ENCODE data around the gene GLOD5. TPM values are rescaled to one million over a fixed set of nuclear protein-coding genes. Genes with fewer than 3 reads are reported as not detected.
A peak's percentile ranks its signal among the peaks of the same experiment; 100 is the strongest.

The GLOD5 gene
- total and polyA plus RNA-seq, 9 of the 15 experiments (the other 6 are each of a cell fraction or from before 2014, with no cell fraction given), result 0.27 to 4.4 (median 2.2) TPM

DNA sequence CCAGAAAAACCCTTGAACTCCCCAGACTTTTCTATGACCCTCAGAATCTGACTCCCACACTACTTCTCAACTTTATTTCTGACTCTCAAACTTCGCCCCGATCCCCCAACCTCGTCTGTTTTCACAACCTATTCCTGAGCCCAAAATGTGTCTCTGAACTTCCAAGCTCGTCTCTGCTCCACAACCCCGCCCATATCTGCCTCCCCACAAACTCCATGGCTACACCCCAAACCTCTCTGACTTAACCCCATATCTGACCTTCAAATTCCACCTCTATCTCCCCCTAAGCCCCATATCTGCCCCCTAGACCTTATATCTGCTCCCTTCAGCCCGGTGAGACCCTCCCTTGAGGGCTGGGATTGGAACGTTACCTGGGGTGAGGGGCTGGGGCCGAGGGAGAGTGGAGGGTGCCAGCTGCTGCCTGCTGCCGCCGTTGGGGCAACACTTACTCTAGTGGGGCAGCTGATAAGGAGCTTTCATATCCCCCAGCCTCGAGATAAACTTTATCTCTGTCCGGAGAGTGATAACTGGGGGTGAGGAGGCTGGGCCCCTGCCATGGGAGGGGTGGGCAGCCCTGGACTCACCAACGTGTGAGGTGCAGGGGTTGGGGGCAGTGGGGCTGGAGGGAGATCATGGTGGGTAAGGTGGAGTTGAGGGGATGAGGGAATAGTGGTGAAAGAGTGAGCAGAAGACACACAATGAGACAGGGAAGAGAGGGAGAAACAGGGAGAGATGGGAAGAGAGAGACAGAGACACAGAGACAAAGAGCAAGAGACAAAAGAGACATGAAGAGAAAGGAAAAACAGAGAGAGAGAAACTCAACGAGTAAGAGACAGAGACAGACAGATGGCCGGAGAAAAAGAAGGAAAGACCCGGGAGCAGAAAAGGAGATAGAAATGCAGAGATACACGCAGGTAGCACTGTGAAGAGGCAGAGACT lies 26.2 kb downstream of the GLOD5 start (continued):
- TF ChIP-seq ELF4 (CRISPR knock-in tag; IDR thresholded peaks at IDR 0.05) (peak; percentile 66; the same call in 1 of the 2 replicates), KDM4B (IDR thresholded peaks at IDR 0.05; ENCODE audit: borderline replicate concordance in 2 of 2, low read depth in 1 of 2) (no peak), BCLAF1 (IDR thresholded peaks at IDR 0.05; ENCODE audit: borderline replicate concordance in 1 of 2, control insufficient read depth in 1 of 2, low read depth in 2 of 2, low read length in 1 of 2) (peak in 1 of 2 experiments; percentile 50; a peak in 1 of 4 replicates), SNIP1 (IDR thresholded peaks at IDR 0.05; ENCODE audit: low read depth) (peak; percentile 51; the same call in 1 of the 2 replicates), ZNF239 (CRISPR knock-in tag; IDR thresholded peaks at IDR 0.05) (no peak), NCOA2 (IDR thresholded peaks at IDR 0.05; ENCODE audit: partially characterized antibody in 2 of 2) (no peak), BCOR (IDR thresholded peaks at IDR 0.05) (0 out of 2 replicates have a peak, but pooled peaks have one; percentile 4), MED1 (CRISPR knock-in tag; IDR thresholded peaks at IDR 0.05; ENCODE audit: borderline replicate concordance) (no peak), LARP7 (IDR thresholded peaks at IDR 0.05) (peak; percentile 90), TAF7 (tag; IDR thresholded peaks at IDR 0.05) (0 out of 2 replicates have a peak, but pooled peaks have one; percentile 12), NKRF (IDR thresholded peaks at IDR 0.05; ENCODE audit: borderline replicate concordance) (0 out of 2 replicates have a peak, but pooled peaks have one; percentile 17), MAFK (IDR thresholded peaks at IDR 0.05; ENCODE audit: low read length) (no peak), BRCA1 (IDR thresholded peaks at IDR 0.05) (no peak), BRCA1 (CRISPR knock-in tag; IDR thresholded peaks at IDR 0.05) (no peak), HLTF (IDR thresholded peaks at IDR 0.05) (peak; percentile 18; the same call in 1 of the 2 replicates), DPF2 (IDR thresholded peaks at IDR 0.05) (peak; percentile 31; the same call in 1 of the 2 replicates), HCFC1 (IDR thresholded peaks at IDR 0.05; ENCODE audit: low read depth, low read length) (no peak), NCOA1 (IDR thresholded peaks at IDR 0.05; ENCODE audit: low read depth) (0 out of 2 replicates have a peak, but pooled peaks have one; percentile 11)
- TF ChIP-seq, protein P1, sequence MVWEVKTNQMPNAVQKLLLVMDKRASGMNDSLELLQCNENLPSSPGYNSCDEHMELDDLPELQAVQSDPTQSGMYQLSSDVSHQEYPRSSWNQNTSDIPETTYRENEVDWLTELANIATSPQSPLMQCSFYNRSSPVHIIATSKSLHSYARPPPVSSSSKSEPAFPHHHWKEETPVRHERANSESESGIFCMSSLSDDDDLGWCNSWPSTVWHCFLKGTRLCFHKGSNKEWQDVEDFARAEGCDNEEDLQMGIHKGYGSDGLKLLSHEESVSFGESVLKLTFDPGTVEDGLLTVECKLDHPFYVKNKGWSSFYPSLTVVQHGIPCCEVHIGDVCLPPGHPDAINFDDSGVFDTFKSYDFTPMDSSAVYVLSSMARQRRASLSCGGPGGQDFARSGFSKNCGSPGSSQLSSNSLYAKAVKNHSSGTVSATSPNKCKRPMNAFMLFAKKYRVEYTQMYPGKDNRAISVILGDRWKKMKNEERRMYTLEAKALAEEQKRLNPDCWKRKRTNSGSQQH (CRISPR knock-in tag; IDR thresholded peaks at IDR 0.05), result 0 out of 2 replicates have a peak, but pooled peaks have one; percentile 64
- TF ChIP-seq, protein P2, sequence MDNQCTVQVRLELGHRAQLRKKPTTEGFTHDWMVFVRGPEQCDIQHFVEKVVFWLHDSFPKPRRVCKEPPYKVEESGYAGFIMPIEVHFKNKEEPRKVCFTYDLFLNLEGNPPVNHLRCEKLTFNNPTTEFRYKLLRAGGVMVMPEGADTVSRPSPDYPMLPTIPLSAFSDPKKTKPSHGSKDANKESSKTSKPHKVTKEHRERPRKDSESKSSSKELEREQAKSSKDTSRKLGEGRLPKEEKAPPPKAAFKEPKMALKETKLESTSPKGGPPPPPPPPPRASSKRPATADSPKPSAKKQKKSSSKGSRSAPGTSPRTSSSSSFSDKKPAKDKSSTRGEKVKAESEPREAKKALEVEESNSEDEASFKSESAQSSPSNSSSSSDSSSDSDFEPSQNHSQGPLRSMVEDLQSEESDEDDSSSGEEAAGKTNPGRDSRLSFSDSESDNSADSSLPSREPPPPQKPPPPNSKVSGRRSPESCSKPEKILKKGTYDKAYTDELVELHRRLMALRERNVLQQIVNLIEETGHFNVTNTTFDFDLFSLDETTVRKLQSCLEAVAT (IDR thresholded peaks at IDR 0.05), result peak; percentile 59 to 85; a peak in 2 of 4 replicates
